SK-N-SH treated with all-trans-retinoic acid at 6 μM for 48 hours (cell line): ENCODE results near the gene TUB.

Experiments
- ATAC-seq: fragments of 200-7000 bp; cut with Tn5 transposase; 3 replicates; pipeline ENCODE4 v1.9.1; 2020; ENCODE audit warnings: mild to moderate bottlenecking, moderate library complexity
- CSDC2 ChIP-seq: fragments of 250-450 bp; sonication (Bioruptor Pico); IDR thresholded peaks from 2 replicates; pipeline ENCODE4 v1.5.0; 2020; ENCODE audit warnings: mild to moderate bottlenecking, moderate library complexity
- GLIS3 ChIP-seq: fragments of 250-450 bp; sonication (Bioruptor Pico); IDR thresholded peaks from 2 replicates; pipeline ENCODE4 v1.5.0; 2020; ENCODE audit warnings: mild to moderate bottlenecking, moderate library complexity
- OSR1 ChIP-seq: fragments of 250-450 bp; sonication (Bioruptor Pico); IDR thresholded peaks from 2 replicates; pipeline ENCODE4 v1.8.0; 2022; ENCODE audit warnings: moderate library complexity, mild to moderate bottlenecking, inconsistent platforms
- SNAI2 ChIP-seq: fragments of 250-450 bp; sonication (Bioruptor Pico); IDR thresholded peaks from 2 replicates; pipeline ENCODE4 v1.5.0; 2020; ENCODE audit warnings: mild to moderate bottlenecking, moderate library complexity
- TCF4 ChIP-seq: fragments of 250-450 bp; sonication (Bioruptor Pico); IDR thresholded peaks from 2 replicates; pipeline ENCODE4 v1.8.0; 2021; ENCODE audit warnings: mild to moderate bottlenecking, moderate library complexity, borderline replicate concordance
- TOX ChIP-seq: fragments of 250-450 bp; sonication (Bioruptor Pico); IDR thresholded peaks from 2 replicates; pipeline ENCODE4 v1.8.0; 2021; ENCODE audit warnings: mild to moderate bottlenecking, moderate library complexity, borderline replicate concordance
- TSHZ2 ChIP-seq: fragments of 250-450 bp; sonication (Bioruptor Pico); IDR thresholded peaks from 2 replicates; pipeline ENCODE4 v1.5.0; 2020; ENCODE audit warnings: mild to moderate bottlenecking, moderate library complexity
- ZC3H10 ChIP-seq: fragments of 250-450 bp; sonication (Bioruptor Pico); IDR thresholded peaks from 2 replicates; pipeline ENCODE4 v1.5.1; 2021; ENCODE audit warnings: mild to moderate bottlenecking, moderate library complexity
- ZFP3 ChIP-seq: fragments of 250-450 bp; sonication (Bioruptor Pico); IDR thresholded peaks from 2 replicates; pipeline ENCODE4 v1.5.0; 2020; ENCODE audit warnings: mild to moderate bottlenecking, moderate library complexity
- ZFP30 ChIP-seq: fragments of 450-650 bp; formaldehyde crosslinking; IDR thresholded peaks from 2 replicates; pipeline ENCODE4 v1.5.0; 2022; ENCODE audit warnings: mild to moderate bottlenecking, moderate library complexity
- ZNF70 ChIP-seq: fragments of 450-650 bp; formaldehyde crosslinking; IDR thresholded peaks from 2 replicates; pipeline ENCODE4 v1.5.0; 2020; ENCODE audit warnings: mild to moderate bottlenecking, moderate library complexity
- ZNF8 ChIP-seq: fragments of 450-650 bp; formaldehyde crosslinking; IDR thresholded peaks from 2 replicates; pipeline ENCODE4 v1.5.0; 2020; ENCODE audit warnings: mild to moderate bottlenecking, moderate library complexity
- TF ChIP-seq, protein P1 (sequence below): fragments of 250-450 bp; sonication (Bioruptor Pico); IDR thresholded peaks from 2 replicates; pipeline ENCODE4 v1.5.1; 2020; ENCODE audit warnings: low read depth, mild to moderate bottlenecking, moderate library complexity
- TF ChIP-seq, protein P2 (sequence below): fragments of 250-450 bp; sonication (Bioruptor Pico); IDR thresholded peaks from 2 replicates; pipeline ENCODE4 v1.5.1; 2021; ENCODE audit warnings: mild to moderate bottlenecking, moderate library complexity

The TUB gene, protein sequence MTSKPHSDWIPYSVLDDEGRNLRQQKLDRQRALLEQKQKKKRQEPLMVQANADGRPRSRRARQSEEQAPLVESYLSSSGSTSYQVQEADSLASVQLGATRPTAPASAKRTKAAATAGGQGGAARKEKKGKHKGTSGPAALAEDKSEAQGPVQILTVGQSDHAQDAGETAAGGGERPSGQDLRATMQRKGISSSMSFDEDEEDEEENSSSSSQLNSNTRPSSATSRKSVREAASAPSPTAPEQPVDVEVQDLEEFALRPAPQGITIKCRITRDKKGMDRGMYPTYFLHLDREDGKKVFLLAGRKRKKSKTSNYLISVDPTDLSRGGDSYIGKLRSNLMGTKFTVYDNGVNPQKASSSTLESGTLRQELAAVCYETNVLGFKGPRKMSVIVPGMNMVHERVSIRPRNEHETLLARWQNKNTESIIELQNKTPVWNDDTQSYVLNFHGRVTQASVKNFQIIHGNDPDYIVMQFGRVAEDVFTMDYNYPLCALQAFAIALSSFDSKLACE

DNA sequence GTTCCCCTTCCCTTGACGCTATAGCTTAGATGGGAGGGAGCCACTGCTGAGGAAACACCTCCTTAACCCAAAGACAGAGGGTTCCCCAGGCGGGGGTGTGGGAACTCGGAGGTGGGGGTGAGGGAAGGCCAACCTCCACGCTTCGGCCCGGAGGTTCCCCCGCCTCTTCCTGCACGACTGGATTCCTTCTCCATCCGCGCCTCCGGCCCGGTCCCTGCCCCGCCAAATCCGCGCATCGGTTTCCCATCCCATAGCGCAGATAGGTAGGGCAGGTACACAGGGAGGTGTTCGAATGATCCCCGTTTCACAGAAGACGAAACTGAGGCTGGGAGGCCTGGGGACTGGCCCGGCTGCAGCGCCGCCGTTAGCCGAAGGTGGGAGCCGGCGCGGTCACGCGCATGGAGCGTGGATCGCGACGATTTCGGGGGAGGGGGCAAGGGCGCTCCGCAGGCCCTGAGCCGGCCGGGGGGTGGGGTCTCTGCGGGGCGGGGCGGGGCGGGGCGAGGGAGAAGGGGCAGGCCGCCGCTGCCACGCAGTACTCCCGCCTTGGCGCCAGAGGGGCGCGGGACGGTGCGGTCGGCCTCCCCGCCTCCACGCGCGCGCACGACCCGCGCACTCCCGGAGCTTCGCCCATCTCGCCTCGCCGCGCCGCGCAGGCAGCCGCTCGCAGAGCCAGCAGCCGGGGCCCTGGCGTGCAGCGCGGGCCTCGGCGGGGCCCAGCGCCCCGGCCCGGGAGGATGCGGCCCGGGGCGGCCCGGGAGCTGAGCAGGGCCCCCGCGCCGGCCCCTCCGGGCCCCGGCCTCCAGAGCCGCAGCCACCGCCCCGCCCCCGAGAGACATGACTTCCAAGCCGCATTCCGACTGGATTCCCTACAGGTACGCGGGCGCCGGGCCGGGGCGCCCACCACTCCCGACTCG lies at the start of gene TUB:
TSS of gene TUB (plus strand) at position 538 of the 917 bp plus-strand sequence. CDS start at position 838, 300 bp downstream.
- peak; percentile 14 for ATAC-seq
- TF ChIP-seq ZNF8 (CRISPR knock-in tag) (no peak), ZNF70 (CRISPR knock-in tag) (no peak), ZFP30 (CRISPR knock-in tag) (no peak), ZFP3 (no peak), TCF4 (CRISPR knock-in tag) (no peak), SNAI2 (CRISPR knock-in tag) (no peak), CSDC2 (CRISPR knock-in tag) (no peak), ZC3H10 (no peak), OSR1 (CRISPR knock-in tag) (no peak)
- TF ChIP-seq, protein P1, sequence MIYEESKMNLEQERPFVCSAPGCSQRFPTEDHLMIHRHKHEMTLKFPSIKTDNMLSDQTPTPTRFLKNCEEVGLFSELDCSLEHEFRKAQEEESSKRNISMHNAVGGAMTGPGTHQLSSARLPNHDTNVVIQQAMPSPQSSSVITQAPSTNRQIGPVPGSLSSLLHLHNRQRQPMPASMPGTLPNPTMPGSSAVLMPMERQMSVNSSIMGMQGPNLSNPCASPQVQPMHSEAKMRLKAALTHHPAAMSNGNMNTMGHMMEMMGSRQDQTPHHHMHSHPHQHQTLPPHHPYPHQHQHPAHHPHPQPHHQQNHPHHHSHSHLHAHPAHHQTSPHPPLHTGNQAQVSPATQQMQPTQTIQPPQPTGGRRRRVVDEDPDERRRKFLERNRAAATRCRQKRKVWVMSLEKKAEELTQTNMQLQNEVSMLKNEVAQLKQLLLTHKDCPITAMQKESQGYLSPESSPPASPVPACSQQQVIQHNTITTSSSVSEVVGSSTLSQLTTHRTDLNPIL (CRISPR knock-in tag), result no peak

DNA sequence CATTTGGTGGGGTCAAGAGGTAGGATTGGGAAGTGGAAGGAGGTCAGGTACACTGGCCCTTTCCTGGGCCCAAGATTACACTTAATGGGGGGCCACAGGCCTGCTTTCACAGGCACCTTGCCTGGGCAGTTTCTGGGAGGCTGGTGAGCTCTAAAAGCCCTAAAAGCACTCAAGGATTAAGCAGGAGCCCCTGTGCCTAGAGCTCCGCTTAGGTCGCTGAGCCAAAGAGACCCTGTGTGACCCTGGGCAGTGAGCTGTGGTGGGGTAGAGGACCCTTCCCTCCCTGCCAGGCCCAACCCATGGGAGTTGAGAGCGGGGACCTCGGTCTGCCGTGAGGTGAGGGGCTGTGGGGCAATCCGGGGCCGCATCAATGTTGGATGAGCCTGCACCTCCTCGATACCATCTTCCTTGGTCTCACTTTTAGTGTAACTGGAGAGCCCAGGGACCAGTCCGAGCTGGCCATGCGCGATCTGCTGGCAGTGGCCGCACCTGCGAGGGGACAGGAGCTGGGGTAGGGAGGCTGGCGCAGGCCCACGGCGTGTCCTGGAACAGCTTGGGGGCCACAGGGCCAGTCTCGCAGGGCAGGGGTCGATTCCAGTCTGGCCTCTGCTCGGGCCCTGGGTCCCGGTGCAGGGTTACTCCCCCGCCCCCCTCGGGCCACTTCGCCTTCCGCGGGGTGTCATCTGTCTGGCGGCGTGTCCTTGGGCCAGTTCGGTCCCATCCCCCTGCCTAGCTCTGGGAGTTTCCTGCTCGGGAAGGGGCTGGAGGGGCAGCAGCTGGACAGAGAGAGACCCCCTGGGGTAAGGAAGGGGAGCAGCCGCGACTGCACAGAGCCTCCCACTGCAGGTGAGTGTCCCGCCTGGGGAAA lies 49.5 kb upstream of the TUB start:
- no peak for ATAC-seq

More for the DNA sequence above, 49.5 kb upstream of the TUB start:
- TF ChIP-seq, protein P1 (CRISPR knock-in tag), result no peak
- TF ChIP-seq SNAI2 (CRISPR knock-in tag), result no peak
- TF ChIP-seq GLIS3 (CRISPR knock-in tag), result no peak
- no peak for TF ChIP-seq TCF4 (CRISPR knock-in tag)
- no peak for TF ChIP-seq ZFP30 (CRISPR knock-in tag)
- no peak for TF ChIP-seq TSHZ2 (CRISPR knock-in tag)
- no peak for TF ChIP-seq TOX (CRISPR knock-in tag)
- TF ChIP-seq, protein P2, sequence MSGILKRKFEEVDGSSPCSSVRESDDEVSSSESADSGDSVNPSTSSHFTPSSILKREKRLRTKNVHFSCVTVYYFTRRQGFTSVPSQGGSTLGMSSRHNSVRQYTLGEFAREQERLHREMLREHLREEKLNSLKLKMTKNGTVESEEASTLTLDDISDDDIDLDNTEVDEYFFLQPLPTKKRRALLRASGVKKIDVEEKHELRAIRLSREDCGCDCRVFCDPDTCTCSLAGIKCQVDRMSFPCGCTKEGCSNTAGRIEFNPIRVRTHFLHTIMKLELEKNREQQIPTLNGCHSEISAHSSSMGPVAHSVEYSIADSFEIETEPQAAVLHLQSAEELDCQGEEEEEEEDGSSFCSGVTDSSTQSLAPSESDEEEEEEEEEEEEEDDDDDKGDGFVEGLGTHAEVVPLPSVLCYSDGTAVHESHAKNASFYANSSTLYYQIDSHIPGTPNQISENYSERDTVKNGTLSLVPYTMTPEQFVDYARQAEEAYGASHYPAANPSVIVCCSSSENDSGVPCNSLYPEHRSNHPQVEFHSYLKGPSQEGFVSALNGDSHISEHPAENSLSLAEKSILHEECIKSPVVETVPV (CRISPR knock-in tag), result no peak
